ENCODE results near the gene ADARB2.

- TF ChIP-seq, protein P1, sequence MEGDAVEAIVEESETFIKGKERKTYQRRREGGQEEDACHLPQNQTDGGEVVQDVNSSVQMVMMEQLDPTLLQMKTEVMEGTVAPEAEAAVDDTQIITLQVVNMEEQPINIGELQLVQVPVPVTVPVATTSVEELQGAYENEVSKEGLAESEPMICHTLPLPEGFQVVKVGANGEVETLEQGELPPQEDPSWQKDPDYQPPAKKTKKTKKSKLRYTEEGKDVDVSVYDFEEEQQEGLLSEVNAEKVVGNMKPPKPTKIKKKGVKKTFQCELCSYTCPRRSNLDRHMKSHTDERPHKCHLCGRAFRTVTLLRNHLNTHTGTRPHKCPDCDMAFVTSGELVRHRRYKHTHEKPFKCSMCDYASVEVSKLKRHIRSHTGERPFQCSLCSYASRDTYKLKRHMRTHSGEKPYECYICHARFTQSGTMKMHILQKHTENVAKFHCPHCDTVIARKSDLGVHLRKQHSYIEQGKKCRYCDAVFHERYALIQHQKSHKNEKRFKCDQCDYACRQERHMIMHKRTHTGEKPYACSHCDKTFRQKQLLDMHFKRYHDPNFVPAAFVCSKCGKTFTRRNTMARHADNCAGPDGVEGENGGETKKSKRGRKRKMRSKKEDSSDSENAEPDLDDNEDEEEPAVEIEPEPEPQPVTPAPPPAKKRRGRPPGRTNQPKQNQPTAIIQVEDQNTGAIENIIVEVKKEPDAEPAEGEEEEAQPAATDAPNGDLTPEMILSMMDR (IDR thresholded peaks at IDR 0.05): no peak
- TF ChIP-seq POLR2A (IDR thresholded peaks at IDR 0.05): no peak
These were observed 336.0 kb downstream of the ADARB2 start for GRCh38 chr10:1401071-1401965.
